ENCODE data around the gene CYB561D2. TPM values are rescaled to one million over a fixed set of nuclear protein-coding genes. Genes with fewer than 3 reads are reported as not detected.

The CYB561D2 gene
- total and polyA plus RNA-seq, 2 donors (not counting 3 experiments of a cell fraction or from before 2014, with no cell fraction given): 13.6 to 46.0 TPM

DNA sequence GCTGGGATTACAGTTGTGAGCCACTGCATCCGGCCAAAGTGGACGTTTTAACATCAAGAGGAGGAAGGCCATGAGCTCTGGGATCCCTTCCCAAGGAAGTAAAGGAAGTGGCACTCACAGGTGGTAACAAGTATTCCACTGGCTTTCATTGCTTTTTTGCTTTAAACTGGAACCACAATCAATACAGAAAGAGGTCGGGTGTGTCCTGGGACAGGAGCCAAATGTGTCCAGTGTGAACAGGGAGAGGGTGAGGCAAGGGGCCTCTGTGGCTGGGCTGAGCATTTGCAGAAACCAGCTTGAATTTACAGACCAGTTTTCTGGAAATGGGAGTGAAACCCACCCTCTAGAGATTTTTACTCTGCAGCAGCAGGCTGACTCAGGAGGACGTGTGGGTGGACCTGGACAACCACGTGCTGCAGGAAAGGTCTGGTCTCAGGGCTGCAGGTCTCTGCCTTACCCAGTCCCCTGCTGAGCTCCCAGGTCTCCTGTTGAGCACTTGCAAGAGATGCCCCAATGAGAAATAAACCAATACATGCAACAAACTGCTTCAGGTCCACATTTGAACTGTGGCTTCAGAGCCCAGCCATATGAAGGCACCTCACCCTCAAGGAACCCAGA is 51.4 kb downstream of the CYB561D2 start:
- no peaks in the 10 kb centered on the region for H4K20me1 ChIP-seq (replicated peaks; ENCODE audit: control insufficient read depth, extremely low read depth, insufficient read depth, low read length)
- dilution Hi-C loops (cut with MboI; ENCODE audit: extremely low pct_ligation_motif_present, low sequenced_read_pairs) (no loop called here), intact Hi-C loops (cut with micrococcal nuclease) (no loop called here)
- H3K9me1 ChIP-seq (replicated peaks; ENCODE audit: control insufficient read depth, extremely low read depth, insufficient read depth, low read length): no peaks in the 10 kb centered on the region
- no peaks in the 10 kb centered on the region for H3K9me3 ChIP-seq (replicated peaks; ENCODE audit: control insufficient read depth, insufficient read depth, low read length)
- no peaks in the 10 kb centered on the region for H3K27me3 ChIP-seq (ENCODE audit: control insufficient read depth in 2 of 2, insufficient read depth in 2 of 2, low read length in 2 of 2)
- no peak overlapping the region for H3K9ac ChIP-seq (replicated peaks; ENCODE audit: extremely low read depth, insufficient read depth, low read length)
- no peaks in the 10 kb centered on the region for H3K36me3 ChIP-seq (ENCODE audit: control insufficient read depth in 2 of 2, extremely low read depth in 1 of 2, insufficient read depth in 2 of 2, low read length in 2 of 2)
- H3K4me1 ChIP-seq (ENCODE audit: control insufficient read depth, extremely low read depth, insufficient read depth, low read length): no peaks in the 10 kb centered on the region
- TF ChIP-seq POLR2AphosphoS5 (IDR thresholded peaks at IDR 0.05; ENCODE audit: insufficient read depth, low read depth, low read length) (no peak), POLR2A (IDR thresholded peaks at IDR 0.05; ENCODE audit: low read depth, low read length) (no peak), MAX (IDR thresholded peaks at IDR 0.05; ENCODE audit: insufficient read depth, insufficient read length) (no peak), JUN (IDR thresholded peaks at IDR 0.05; ENCODE audit: borderline replicate concordance, insufficient read depth, insufficient read length, low read depth) (no peak), EZH2 (IDR thresholded peaks at IDR 0.05; ENCODE audit: borderline replicate concordance, low read depth, low read length, severe bottlenecking) (no peak), GATA2 (IDR thresholded peaks at IDR 0.05; ENCODE audit: insufficient read depth, insufficient read length, low read depth, low read length) (no peak), MYC (IDR thresholded peaks at IDR 0.05; ENCODE audit: low read depth, low read length) (no peak)
- TF ChIP-seq, protein P1, sequence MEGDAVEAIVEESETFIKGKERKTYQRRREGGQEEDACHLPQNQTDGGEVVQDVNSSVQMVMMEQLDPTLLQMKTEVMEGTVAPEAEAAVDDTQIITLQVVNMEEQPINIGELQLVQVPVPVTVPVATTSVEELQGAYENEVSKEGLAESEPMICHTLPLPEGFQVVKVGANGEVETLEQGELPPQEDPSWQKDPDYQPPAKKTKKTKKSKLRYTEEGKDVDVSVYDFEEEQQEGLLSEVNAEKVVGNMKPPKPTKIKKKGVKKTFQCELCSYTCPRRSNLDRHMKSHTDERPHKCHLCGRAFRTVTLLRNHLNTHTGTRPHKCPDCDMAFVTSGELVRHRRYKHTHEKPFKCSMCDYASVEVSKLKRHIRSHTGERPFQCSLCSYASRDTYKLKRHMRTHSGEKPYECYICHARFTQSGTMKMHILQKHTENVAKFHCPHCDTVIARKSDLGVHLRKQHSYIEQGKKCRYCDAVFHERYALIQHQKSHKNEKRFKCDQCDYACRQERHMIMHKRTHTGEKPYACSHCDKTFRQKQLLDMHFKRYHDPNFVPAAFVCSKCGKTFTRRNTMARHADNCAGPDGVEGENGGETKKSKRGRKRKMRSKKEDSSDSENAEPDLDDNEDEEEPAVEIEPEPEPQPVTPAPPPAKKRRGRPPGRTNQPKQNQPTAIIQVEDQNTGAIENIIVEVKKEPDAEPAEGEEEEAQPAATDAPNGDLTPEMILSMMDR (IDR thresholded peaks at IDR 0.05; ENCODE audit: extremely low read depth in 1 of 2, insufficient read depth in 1 of 2, low read depth in 1 of 2, low read length in 2 of 2): no peak
- no peaks in the 10 kb centered on the region for H3K79me2 ChIP-seq (ENCODE audit: control insufficient read depth, insufficient read depth, low read length)
- no peak overlapping the region for H3K4me2 ChIP-seq (ENCODE audit: insufficient read depth, low read length)
- CTCF ChIA-PET: interaction anchor here (0.6 to 1.0 kb wide), 2 partner anchors 12 to 141 kb away, joined by 4 read pairs; no protein-coding TSS in a partner anchor
- DNase-seq (ENCODE audit: low read depth, low spot score): no peak
- no peak for FAIRE-seq
- no peak overlapping the region for H3K4me3 ChIP-seq (replicated peaks in 1 of 3; ENCODE audit: insufficient read depth in 1 of 3, low read depth in 1 of 3, low read length in 3 of 3)
- no peak overlapping the region for H3K27ac ChIP-seq (ENCODE audit: insufficient read depth, low read depth, low read length)
- BruUV-seq (replicated peaks): no TSS peak
- H2AFZ ChIP-seq (ENCODE audit: low read depth, low read length): no peak overlapping the region
- POLR2A ChIA-PET: no interaction called here

Other genes starting within 250 kb of the CYB561D2 start
- 99.1 and 143 TPM in 2 replicates for gene SEMA3F, start 195.5 kb upstream of the CYB561D2 start, total RNA-seq
- gene SEMA3F, start 195.5 kb upstream of the CYB561D2 start, polyA plus RNA-seq: 64.8 and 65.8 TPM in 2 replicates
- 0.77 and 0.78 TPM in 2 replicates for gene GNAT1, start 159.3 kb upstream of the CYB561D2 start, total RNA-seq
- gene GNAT1, start 159.3 kb upstream of the CYB561D2 start, polyA plus RNA-seq: 0.05 TPM in 1 of 2 replicates, not detected in the other
- gene SLC38A3, start 145.6 kb upstream of the CYB561D2 start, total RNA-seq: 0.60 and 0.65 TPM in 2 replicates
- gene SLC38A3, start 145.6 kb upstream of the CYB561D2 start, polyA plus RNA-seq: 0.94 and 1.1 TPM in 2 replicates
- 767 and 773 TPM in 2 replicates for gene GNAI2, start 114.7 kb upstream of the CYB561D2 start, total RNA-seq
- 1,875 and 2,290 TPM in 2 replicates for gene GNAI2, start 114.7 kb upstream of the CYB561D2 start, polyA plus RNA-seq
- 0.97 and 1.5 TPM in 2 replicates for gene SEMA3B, start 81.7 kb upstream of the CYB561D2 start, total RNA-seq
- gene SEMA3B, start 81.7 kb upstream of the CYB561D2 start, polyA plus RNA-seq: 1.2 and 1.4 TPM in 2 replicates
- gene LSMEM2, start 71.8 kb upstream of the CYB561D2 start, total RNA-seq: not detected in 2 replicates
- not detected in 2 replicates for gene LSMEM2, start 71.8 kb upstream of the CYB561D2 start, polyA plus RNA-seq
- gene IFRD2, start 58.4 kb upstream of the CYB561D2 start, total RNA-seq: 109 and 111 TPM in 2 replicates
- 99.4 and 101 TPM in 2 replicates for gene IFRD2, start 58.4 kb upstream of the CYB561D2 start, polyA plus RNA-seq
- 3.8 and 4.8 TPM in 2 replicates for gene HYAL3, start 51.5 kb upstream of the CYB561D2 start, total RNA-seq
- gene HYAL3, start 51.5 kb upstream of the CYB561D2 start, polyA plus RNA-seq: 11.5 and 12.8 TPM in 2 replicates
- gene NAA80, start 51.5 kb upstream of the CYB561D2 start, total RNA-seq: 9.0 and 9.7 TPM in 2 replicates
- 13.1 and 17.7 TPM in 2 replicates for gene NAA80, start 51.5 kb upstream of the CYB561D2 start, polyA plus RNA-seq
- gene HYAL1, start 47.3 kb upstream of the CYB561D2 start, total RNA-seq: 1.6 and 2.2 TPM in 2 replicates
- 3.3 and 3.8 TPM in 2 replicates for gene HYAL1, start 47.3 kb upstream of the CYB561D2 start, polyA plus RNA-seq
- gene HYAL2, start 28.1 kb upstream of the CYB561D2 start, total RNA-seq: 266 and 279 TPM in 2 replicates
- 970 and 1,145 TPM in 2 replicates for gene HYAL2, start 28.1 kb upstream of the CYB561D2 start, polyA plus RNA-seq
- gene TUSC2, start 22.6 kb upstream of the CYB561D2 start, total RNA-seq: 30.0 and 31.0 TPM in 2 replicates
- gene TUSC2, start 22.6 kb upstream of the CYB561D2 start, polyA plus RNA-seq: 84.8 and 89.0 TPM in 2 replicates
- 27.0 and 31.9 TPM in 2 replicates for gene RASSF1, start 10.0 kb upstream of the CYB561D2 start, total RNA-seq
- 52.2 and 59.7 TPM in 2 replicates for gene RASSF1, start 10.0 kb upstream of the CYB561D2 start, polyA plus RNA-seq
- 0.38 and 0.51 TPM in 2 replicates for gene ZMYND10, start 5.1 kb upstream of the CYB561D2 start, total RNA-seq
- 0.25 and 0.33 TPM in 2 replicates for gene ZMYND10, start 5.1 kb upstream of the CYB561D2 start, polyA plus RNA-seq
- gene NPRL2, start 87 bp upstream of the CYB561D2 start, total RNA-seq: 13.4 and 14.5 TPM in 2 replicates
- gene NPRL2, start 87 bp upstream of the CYB561D2 start, polyA plus RNA-seq: 30.6 and 33.5 TPM in 2 replicates
- 43.2 and 44.7 TPM in 2 replicates for gene TMEM115, start 8.7 kb downstream of the CYB561D2 start, total RNA-seq
- gene TMEM115, start 8.7 kb downstream of the CYB561D2 start, polyA plus RNA-seq: 65.5 and 90.1 TPM in 2 replicates
- not detected in 2 replicates for gene CACNA2D2, start 152.8 kb downstream of the CYB561D2 start, total RNA-seq
- gene CACNA2D2, start 152.8 kb downstream of the CYB561D2 start, polyA plus RNA-seq: 0.15 and 0.21 TPM in 2 replicates
- gene C3orf18, start 216.9 kb downstream of the CYB561D2 start, total RNA-seq: 1.7 and 2.6 TPM in 2 replicates
- gene C3orf18, start 216.9 kb downstream of the CYB561D2 start, polyA plus RNA-seq: 2.7 and 2.9 TPM in 2 replicates
- 12.0 and 15.2 TPM in 2 replicates for gene HEMK1, start 218.7 kb downstream of the CYB561D2 start, total RNA-seq
- 14.2 and 15.9 TPM in 2 replicates for gene HEMK1, start 218.7 kb downstream of the CYB561D2 start, polyA plus RNA-seq